ENCODE results near the gene PBXIP1.
"Not testable (repeated sequence)": the region's sequence is repeated elsewhere in the genome, so short reads cannot be mapped to it uniquely, and the experiment has no call there.

The PBXIP1 gene

DNA sequence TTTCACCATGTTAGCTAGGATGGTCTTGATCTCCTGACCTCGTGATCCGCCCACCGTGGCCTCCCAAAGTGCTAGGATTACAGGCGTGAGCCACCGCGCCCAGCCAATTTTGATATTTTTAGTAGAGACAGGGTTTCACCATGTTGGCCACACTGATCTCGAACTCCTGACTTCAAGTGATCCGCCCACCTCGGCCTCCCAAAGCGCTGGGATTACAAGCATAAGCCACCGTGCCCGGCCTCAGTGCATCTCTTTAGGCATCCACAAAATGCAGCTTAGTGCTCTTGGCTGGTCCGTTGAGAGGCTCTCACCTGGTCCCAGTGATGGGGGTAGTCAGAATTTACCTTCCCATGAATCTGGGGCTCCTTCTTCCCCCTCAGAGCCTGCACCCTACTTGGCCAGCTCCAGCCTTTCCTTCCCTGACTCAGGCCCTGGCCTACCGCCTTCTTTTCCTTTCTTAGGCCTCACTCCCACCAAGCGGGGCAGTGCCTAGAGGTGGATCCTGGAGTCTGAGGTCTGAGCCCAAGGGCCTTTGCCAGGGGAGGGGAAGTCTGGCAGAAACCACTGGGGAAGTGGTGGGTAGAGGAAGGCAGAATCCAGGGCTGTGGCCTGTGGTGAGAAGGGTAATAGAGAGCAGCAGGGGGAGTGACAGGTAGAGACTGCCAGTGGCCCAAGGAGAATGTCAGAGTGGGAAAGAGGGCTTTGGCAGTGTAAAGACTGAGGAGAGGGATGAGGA, 41.2 kb upstream of the PBXIP1 start:
- Histone ChIP-seq H3K4me3 (ENCODE audit: low read length) (no peak overlapping the region), H3K27me3 (ENCODE audit: low read depth, low read length) (no peaks in the 10 kb centered on the region), H3K9ac (ENCODE audit: low read length) (no peak overlapping the region), H2AFZ (ENCODE audit: low read depth, low read length) (no peak overlapping the region), H4K20me1 (ENCODE audit: insufficient read depth, low read length) (no peaks in the 10 kb centered on the region), H3K9me3 (ENCODE audit: insufficient read depth, low read length) (no peaks in the 10 kb centered on the region), H3K36me3 (replicated peaks; ENCODE audit: low read depth, low read length) (no peaks in the 10 kb centered on the region), H3K4me2 (ENCODE audit: low read length) (peak overlapping the region; percentile 13), H3K79me2 (ENCODE audit: low read length) (no peaks in the 10 kb centered on the region), H3K4me1 (ENCODE audit: low read length) (peaks cover 28% of the 10 kb centered on the region), H3K27ac (ENCODE audit: low read length) (no peak overlapping the region)
- no peak for TF ChIP-seq EZH2phosphoT487 (IDR thresholded peaks at IDR 0.05; ENCODE audit: low read depth)
- TF ChIP-seq, protein P1, sequence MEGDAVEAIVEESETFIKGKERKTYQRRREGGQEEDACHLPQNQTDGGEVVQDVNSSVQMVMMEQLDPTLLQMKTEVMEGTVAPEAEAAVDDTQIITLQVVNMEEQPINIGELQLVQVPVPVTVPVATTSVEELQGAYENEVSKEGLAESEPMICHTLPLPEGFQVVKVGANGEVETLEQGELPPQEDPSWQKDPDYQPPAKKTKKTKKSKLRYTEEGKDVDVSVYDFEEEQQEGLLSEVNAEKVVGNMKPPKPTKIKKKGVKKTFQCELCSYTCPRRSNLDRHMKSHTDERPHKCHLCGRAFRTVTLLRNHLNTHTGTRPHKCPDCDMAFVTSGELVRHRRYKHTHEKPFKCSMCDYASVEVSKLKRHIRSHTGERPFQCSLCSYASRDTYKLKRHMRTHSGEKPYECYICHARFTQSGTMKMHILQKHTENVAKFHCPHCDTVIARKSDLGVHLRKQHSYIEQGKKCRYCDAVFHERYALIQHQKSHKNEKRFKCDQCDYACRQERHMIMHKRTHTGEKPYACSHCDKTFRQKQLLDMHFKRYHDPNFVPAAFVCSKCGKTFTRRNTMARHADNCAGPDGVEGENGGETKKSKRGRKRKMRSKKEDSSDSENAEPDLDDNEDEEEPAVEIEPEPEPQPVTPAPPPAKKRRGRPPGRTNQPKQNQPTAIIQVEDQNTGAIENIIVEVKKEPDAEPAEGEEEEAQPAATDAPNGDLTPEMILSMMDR (IDR thresholded peaks at IDR 0.05; ENCODE audit: low read depth, low read length), result no peak

DNA sequence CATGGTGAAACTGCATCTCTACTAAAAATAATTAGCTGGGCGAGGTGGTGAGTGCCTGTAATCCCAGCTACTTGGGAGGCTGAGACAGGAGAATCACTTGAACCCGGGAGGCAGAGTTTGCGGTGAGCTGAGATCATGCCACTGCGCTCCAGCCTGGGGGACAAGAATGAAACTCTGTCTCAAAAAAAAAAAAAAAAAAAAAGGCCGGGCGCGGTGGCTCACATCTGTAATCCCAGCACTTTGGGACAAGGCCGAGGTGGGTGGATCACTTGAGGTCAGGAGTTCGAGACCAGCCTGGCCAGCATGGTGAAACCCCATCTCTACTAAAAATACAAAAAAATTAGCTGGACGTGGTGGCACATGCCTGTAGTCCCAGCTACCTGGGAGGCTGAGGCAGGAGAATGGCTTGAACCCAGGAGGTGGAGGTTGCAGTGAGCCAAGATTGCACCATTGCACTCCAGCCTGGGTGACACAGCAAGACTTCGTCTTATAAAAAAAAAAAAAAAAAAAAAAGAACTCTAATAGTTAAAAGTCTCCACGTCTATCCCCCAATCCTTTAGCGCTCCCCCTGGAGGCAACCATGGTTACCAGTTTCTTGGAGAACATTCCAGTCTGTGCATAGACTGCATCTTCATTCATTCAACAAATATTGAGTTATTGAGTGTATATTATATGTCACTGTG, 39.5 kb upstream of the PBXIP1 start:
- not testable (repeated sequence) for H3K9me3 ChIP-seq (ENCODE audit: insufficient read depth, low read length); H3K79me2 ChIP-seq (ENCODE audit: low read length); H3K27ac ChIP-seq (ENCODE audit: low read length); H3K4me2 ChIP-seq (ENCODE audit: low read length); H4K20me1 ChIP-seq (ENCODE audit: insufficient read depth, low read length); H2AFZ ChIP-seq (ENCODE audit: low read depth, low read length); H3K36me3 ChIP-seq (replicated peaks; ENCODE audit: low read depth, low read length); H3K4me3 ChIP-seq (ENCODE audit: low read length); H3K27me3 ChIP-seq (ENCODE audit: low read depth, low read length); H3K9ac ChIP-seq (ENCODE audit: low read length)
- TF ChIP-seq, protein P1 (IDR thresholded peaks at IDR 0.05; ENCODE audit: low read depth, low read length), result peak; percentile 34
- H3K4me1 ChIP-seq (ENCODE audit: low read length), result peaks cover 28% of the 10 kb centered on the region

DNA sequence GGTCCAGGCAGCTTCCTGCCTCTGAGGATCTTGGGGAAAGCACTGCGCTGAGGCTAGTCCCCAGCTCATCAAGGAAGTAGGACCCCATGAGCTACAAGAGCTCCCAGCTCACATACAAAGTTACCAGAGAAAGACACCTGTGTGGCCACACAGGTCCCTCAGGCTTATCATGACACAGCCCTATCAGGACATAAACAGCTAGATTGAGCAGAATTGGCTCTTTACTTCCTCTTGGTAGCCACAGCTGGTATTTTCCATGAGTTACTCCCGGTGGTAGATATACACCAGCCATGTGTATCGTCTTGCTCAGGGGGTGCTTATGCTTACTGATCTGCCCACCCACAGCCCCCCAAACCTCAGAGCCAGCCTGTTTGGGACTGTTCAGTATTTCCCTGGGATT, 38.7 kb upstream of the PBXIP1 start:
- H4K20me1 ChIP-seq (ENCODE audit: insufficient read depth, low read length), result no peaks in the 10 kb centered on the region
- no peaks in the 10 kb centered on the region for H3K9me3 ChIP-seq (ENCODE audit: insufficient read depth, low read length)
- no peak overlapping the region for H3K4me2 ChIP-seq (ENCODE audit: low read length)
- no peaks in the 10 kb centered on the region for H3K79me2 ChIP-seq (ENCODE audit: low read length)
- no peaks in the 10 kb centered on the region for H3K27me3 ChIP-seq (ENCODE audit: low read depth, low read length)
- no peak overlapping the region for H3K9ac ChIP-seq (ENCODE audit: low read length)
- peaks cover 24% of the 10 kb centered on the region for H3K4me1 ChIP-seq (ENCODE audit: low read length)
- TF ChIP-seq, protein P1 (IDR thresholded peaks at IDR 0.05; ENCODE audit: low read depth, low read length), result no peak
- no peak for TF ChIP-seq EZH2phosphoT487 (IDR thresholded peaks at IDR 0.05; ENCODE audit: low read depth)
- H2AFZ ChIP-seq (ENCODE audit: low read depth, low read length), result no peak overlapping the region
- H3K27ac ChIP-seq (ENCODE audit: low read length), result no peak overlapping the region
- peaks cover 5% of the 10 kb centered on the region for H3K36me3 ChIP-seq (replicated peaks; ENCODE audit: low read depth, low read length)
- no peak overlapping the region for H3K4me3 ChIP-seq (ENCODE audit: low read length)

DNA sequence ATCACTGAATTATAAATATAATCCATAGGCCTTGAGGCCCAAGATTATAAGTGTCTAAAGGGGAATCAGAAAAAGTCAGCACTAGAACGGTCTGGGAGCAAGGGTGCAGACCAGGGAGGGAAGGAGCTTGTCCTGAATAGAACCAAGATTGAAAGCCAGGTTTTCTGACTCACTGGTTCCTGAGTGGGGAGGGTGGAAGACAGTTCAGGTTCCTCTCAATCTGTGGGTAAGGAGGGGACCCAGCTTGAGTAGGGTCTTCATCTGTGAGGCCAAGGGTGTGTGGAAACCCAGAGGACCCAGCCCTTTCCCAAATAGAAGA, 38.3 kb upstream of the PBXIP1 start:
- no peaks in the 10 kb centered on the region for H3K27me3 ChIP-seq (ENCODE audit: low read depth, low read length)
- no peak overlapping the region for H3K9ac ChIP-seq (ENCODE audit: low read length)
- H4K20me1 ChIP-seq (ENCODE audit: insufficient read depth, low read length), result no peaks in the 10 kb centered on the region
- H3K9me3 ChIP-seq (ENCODE audit: insufficient read depth, low read length), result no peaks in the 10 kb centered on the region
- no peaks in the 10 kb centered on the region for H3K79me2 ChIP-seq (ENCODE audit: low read length)
- peaks cover 8% of the 10 kb centered on the region for H3K36me3 ChIP-seq (replicated peaks; ENCODE audit: low read depth, low read length)
- no peak overlapping the region for H3K4me2 ChIP-seq (ENCODE audit: low read length)
- H3K4me3 ChIP-seq (ENCODE audit: low read length), result no peak overlapping the region
- no peak overlapping the region for H2AFZ ChIP-seq (ENCODE audit: low read depth, low read length)
- no peak overlapping the region for H3K27ac ChIP-seq (ENCODE audit: low read length)
- H3K4me1 ChIP-seq (ENCODE audit: low read length), result peaks cover 23% of the 10 kb centered on the region
- TF ChIP-seq, protein P1 (IDR thresholded peaks at IDR 0.05; ENCODE audit: low read depth, low read length), result no peak
- no peak for TF ChIP-seq EZH2phosphoT487 (IDR thresholded peaks at IDR 0.05; ENCODE audit: low read depth)

Measured in OCI-LY3 (cell line).